H9 (cell line): ENCODE results near the gene RCAN2. TPM values are rescaled to one million over a fixed set of nuclear protein-coding genes. Genes with fewer than 3 reads are reported as not detected.

Source experiments
- DNase-seq: peaks from one replicate; pipeline ENCODE4 v3.0.0-alpha.2; 2017
- H2AFZ ChIP-seq: one replicate; pipeline ENCODE4 v1.6.1; 2013; ENCODE audit warnings: mild to moderate bottlenecking, low read length, control low read depth, moderate library complexity
- H2AK5ac ChIP-seq: 2 replicates; pipeline ENCODE4 v1.6.1; 2013; ENCODE audit warnings: low read length, control low read depth, mixed read lengths; ENCODE audit not compliant: insufficient read length
- H2BK120ac ChIP-seq: one replicate; pipeline ENCODE4 v1.6.1; 2013; ENCODE audit warnings: low read depth, mild to moderate bottlenecking, low read length, control low read depth, inconsistent platforms; ENCODE audit not compliant: poor library complexity, severe bottlenecking
- H2BK12ac ChIP-seq: 2 replicates; pipeline ENCODE4 v1.6.1; 2013; ENCODE audit warnings: low read length, control low read depth, mixed read lengths, low read depth; ENCODE audit not compliant: insufficient read length
- H2BK15ac ChIP-seq: 2 replicates; pipeline ENCODE4 v1.6.1; 2013; ENCODE audit warnings: low read depth, low read length, control low read depth
- H2BK20ac ChIP-seq: one replicate; pipeline ENCODE4 v1.6.1; 2013; ENCODE audit warnings: low read depth, mild to moderate bottlenecking, low read length, control low read depth, inconsistent platforms; ENCODE audit not compliant: poor library complexity, severe bottlenecking
- H2BK5ac ChIP-seq: 2 replicates; pipeline ENCODE4 v1.6.1; 2013; ENCODE audit warnings: low read length, control low read depth, mixed read lengths; ENCODE audit not compliant: insufficient read length
- H3K14ac ChIP-seq: 2 replicates; pipeline ENCODE4 v1.6.1; 2013; ENCODE audit warnings: low read length, control low read depth; ENCODE audit not compliant: insufficient read depth
- H3K18ac ChIP-seq: 2 replicates; pipeline ENCODE4 v1.6.1; 2013; ENCODE audit warnings: low read depth, mild to moderate bottlenecking, mixed read lengths, low read length, control low read depth; ENCODE audit not compliant: insufficient read length
- H3K23ac ChIP-seq: 2 replicates; pipeline ENCODE4 v1.6.1; 2013; ENCODE audit warnings: low read length, control low read depth, mixed read lengths, low read depth; ENCODE audit not compliant: insufficient read length
- H3K23me2 ChIP-seq: 2 replicates; pipeline ENCODE4 v1.6.1; 2013; ENCODE audit warnings: low read depth, mild to moderate bottlenecking, mixed read lengths, low read length, control low read depth; ENCODE audit not compliant: insufficient read length, poor library complexity, severe bottlenecking
- H3K27ac ChIP-seq: 2 replicates; pipeline ENCODE4 v1.5.1; 2013; ENCODE audit warnings: low read length, control low read depth, mixed read lengths, low read depth; ENCODE audit not compliant: insufficient read length
- H3K27me3 ChIP-seq: 2 replicates; pipeline ENCODE4 v1.6.1; 2013; ENCODE audit warnings: low read length, control low read depth, inconsistent platforms; ENCODE audit not compliant: insufficient read depth
- H3K4ac ChIP-seq: 2 replicates; pipeline ENCODE4 v1.6.1; 2013; ENCODE audit warnings: low read depth, mild to moderate bottlenecking, control low read depth, inconsistent platforms, low read length, moderate library complexity
- H3K4me1 ChIP-seq: 2 replicates; pipeline ENCODE4 v1.6.1; 2013; ENCODE audit warnings: low read length, control low read depth, inconsistent platforms; ENCODE audit not compliant: insufficient read depth
- H3K4me2 ChIP-seq: 2 replicates; pipeline ENCODE4 v1.6.1; 2013; ENCODE audit warnings: low read length, control low read depth, mixed read lengths; ENCODE audit not compliant: insufficient read length, insufficient read depth
- H3K56ac ChIP-seq: 2 replicates; pipeline ENCODE4 v1.6.1; 2013; ENCODE audit warnings: low read depth, mild to moderate bottlenecking, mixed read lengths, low read length, control low read depth; ENCODE audit not compliant: insufficient read length
- H3K79me1 ChIP-seq: 2 replicates; pipeline ENCODE4 v1.6.1; 2013; ENCODE audit warnings: low read depth, mild to moderate bottlenecking, moderate library complexity, low read length, control low read depth, inconsistent platforms; ENCODE audit not compliant: insufficient read depth, poor library complexity, severe bottlenecking
- H3K79me2 ChIP-seq: 2 replicates; pipeline ENCODE4 v1.6.1; 2013; ENCODE audit warnings: low read length, control low read depth, inconsistent platforms; ENCODE audit not compliant: insufficient read depth
- H3K9ac ChIP-seq: 2 replicates; pipeline ENCODE4 v1.6.1; 2013; ENCODE audit warnings: low read length, control low read depth, mixed read lengths; ENCODE audit not compliant: insufficient read length; ENCODE audit errors: extremely low read depth
- H3K9me3 ChIP-seq: one replicate; pipeline ENCODE4 v1.6.1; 2013; ENCODE audit warnings: low read depth, low read length, inconsistent platforms; ENCODE audit not compliant: control insufficient read depth
- H3T11ph ChIP-seq: one replicate; pipeline ENCODE4 v1.6.1; 2013; ENCODE audit warnings: mild to moderate bottlenecking, low read length, control low read depth, inconsistent platforms
- H4K20me1 ChIP-seq: one replicate; pipeline ENCODE4 v1.6.1; 2013; ENCODE audit not compliant: control insufficient read depth, insufficient read length, insufficient read depth
- H4K5ac ChIP-seq: 2 replicates; pipeline ENCODE4 v1.6.1; 2013; ENCODE audit warnings: low read depth, mild to moderate bottlenecking, mixed read lengths, low read length, control low read depth; ENCODE audit not compliant: insufficient read length
- H4K8ac ChIP-seq: replicated peaks from 2 replicates; pipeline ENCODE4 v1.6.1; 2013; ENCODE audit warnings: low read length, control low read depth, mixed read lengths, low read depth; ENCODE audit not compliant: insufficient read length
- H4K91ac ChIP-seq: 2 replicates; pipeline ENCODE4 v1.6.1; 2013; ENCODE audit warnings: low read depth, mild to moderate bottlenecking, moderate library complexity, mixed read lengths, low read length, control low read depth; ENCODE audit not compliant: insufficient read length
- H3K27ac Mint-ChIP-seq, 3 experiments: 2 replicates in 2 of 3; 3 replicates in 1 of 3; pipeline ENCODE4 v1.8.0; 2020 to 2021; ENCODE audit warnings: mixed read lengths in 3 of 3, mild to moderate bottlenecking in 1 of 3, moderate library complexity in 1 of 3
- H3K27me3 Mint-ChIP-seq: 2 replicates; pipeline ENCODE4 v1.8.0; 2021; ENCODE audit warnings: low read depth, mild to moderate bottlenecking, moderate library complexity, mixed read lengths
- H3K36me3 Mint-ChIP-seq, 3 experiments: 2 replicates in 2 of 3; 3 replicates in 1 of 3; pipeline ENCODE4 v1.8.0; 2020 to 2021; ENCODE audit warnings: low read depth in 3 of 3, mixed read lengths in 3 of 3; ENCODE audit not compliant: insufficient read depth in 1 of 3
- H3K4me1 Mint-ChIP-seq, 2 experiments: 2 replicates each; pipeline ENCODE4 v1.8.0; 2020; ENCODE audit warnings: mixed read lengths in 2 of 2
- H3K4me3 Mint-ChIP-seq, 2 experiments: 2 replicates in 1 of 2; 3 replicates in 1 of 2; pipeline ENCODE4 v1.8.0; 2020 to 2021; ENCODE audit warnings: mild to moderate bottlenecking in 2 of 2, mixed read lengths in 2 of 2, moderate library complexity in 1 of 2
- H3K9me3 Mint-ChIP-seq, 2 experiments: 2 replicates in 1 of 2; 3 replicates in 1 of 2; pipeline ENCODE4 v1.8.0; 2020; ENCODE audit warnings: mild to moderate bottlenecking in 2 of 2, mixed read lengths in 2 of 2, moderate library complexity in 1 of 2
- WGBS: extraction: QIAGEN DNeasy Blood & Tissue Kit; methylation state at CpG from one replicate; pipeline ENCODE4 v1.1.7; 2013; ENCODE audit warnings: missing lambda C conversion rate, low lambda C conversion rate, mixed read lengths; ENCODE audit not compliant: insufficient read length; ENCODE audit errors: extremely low coverage; 5-methylcytosine and 5-hydroxymethylcytosine counted together
- total RNA-seq: library from RNA; stranded (reverse); gene quantifications from 2 replicates; pipeline ENCODE4 v1.2.1, GENCODE V29; 2021
- TF ChIP-seq, protein P1 (sequence below): fragments of 200-600 bp; sonication (generic); conservative IDR thresholded peaks from 3 replicates; pipeline ENCODE4 v1.8.0; 2021; ENCODE audit warnings: antibody characterized with exemption, mild to moderate bottlenecking

The RCAN2 gene
- total RNA-seq, 1 experiment from 2014 or later = 3.0 TPM

DNA sequence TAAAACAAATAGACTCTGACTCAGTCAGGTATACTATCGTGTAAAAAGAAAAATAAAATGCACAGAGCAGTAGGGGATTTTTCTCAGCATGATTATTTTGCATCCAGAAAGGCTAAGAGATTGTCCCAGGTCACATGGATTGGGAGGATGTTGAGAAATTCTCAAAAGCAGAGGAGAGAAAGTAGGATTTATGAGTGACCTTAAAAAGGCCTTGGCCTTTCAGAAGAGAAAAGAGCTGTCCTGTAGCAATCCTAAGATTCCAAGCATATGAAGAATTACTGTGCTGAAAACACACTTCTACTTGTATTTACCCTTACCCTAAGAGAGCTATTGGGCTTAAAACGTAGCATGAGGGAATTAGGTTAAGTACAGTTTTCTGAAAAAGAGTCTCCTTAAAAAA is 170.7 kb downstream of the RCAN2 start:
- H3K79me1 ChIP-seq = no peaks in the 10 kb centered on the region
- no peak overlapping the region for H3K4me3 Mint-ChIP-seq

More for the DNA sequence above, 170.7 kb downstream of the RCAN2 start:
- no peak for DNase-seq
- H3K23me2 ChIP-seq = no peaks in the 10 kb centered on the region
- Mint-ChIP-seq H3K27me3 (peaks cover 2% of the 10 kb centered on the region; the same call in 1 of the 2 replicates), H3K9me3 (no peaks in the 10 kb centered on the region), H3K36me3 (no peaks in the 10 kb centered on the region), H3K4me1 (peaks cover 0 to 2% of the 10 kb centered on the region in 2 experiments; a peak in 2 of 4 replicates), H3K27ac (no peak overlapping the region)
- no peak overlapping the region for H2BK12ac ChIP-seq
- no peaks in the 10 kb centered on the region for H3K79me2 ChIP-seq
- no peak overlapping the region for H3K4ac ChIP-seq
- TF ChIP-seq, protein P1, sequence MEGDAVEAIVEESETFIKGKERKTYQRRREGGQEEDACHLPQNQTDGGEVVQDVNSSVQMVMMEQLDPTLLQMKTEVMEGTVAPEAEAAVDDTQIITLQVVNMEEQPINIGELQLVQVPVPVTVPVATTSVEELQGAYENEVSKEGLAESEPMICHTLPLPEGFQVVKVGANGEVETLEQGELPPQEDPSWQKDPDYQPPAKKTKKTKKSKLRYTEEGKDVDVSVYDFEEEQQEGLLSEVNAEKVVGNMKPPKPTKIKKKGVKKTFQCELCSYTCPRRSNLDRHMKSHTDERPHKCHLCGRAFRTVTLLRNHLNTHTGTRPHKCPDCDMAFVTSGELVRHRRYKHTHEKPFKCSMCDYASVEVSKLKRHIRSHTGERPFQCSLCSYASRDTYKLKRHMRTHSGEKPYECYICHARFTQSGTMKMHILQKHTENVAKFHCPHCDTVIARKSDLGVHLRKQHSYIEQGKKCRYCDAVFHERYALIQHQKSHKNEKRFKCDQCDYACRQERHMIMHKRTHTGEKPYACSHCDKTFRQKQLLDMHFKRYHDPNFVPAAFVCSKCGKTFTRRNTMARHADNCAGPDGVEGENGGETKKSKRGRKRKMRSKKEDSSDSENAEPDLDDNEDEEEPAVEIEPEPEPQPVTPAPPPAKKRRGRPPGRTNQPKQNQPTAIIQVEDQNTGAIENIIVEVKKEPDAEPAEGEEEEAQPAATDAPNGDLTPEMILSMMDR = no peak
- no peak overlapping the region for H2AFZ ChIP-seq
- H3K56ac ChIP-seq = no peak overlapping the region
- H3K18ac ChIP-seq = no peak overlapping the region
- no peak overlapping the region for H2BK5ac ChIP-seq
- no peak overlapping the region for H4K91ac ChIP-seq
- H3K27ac ChIP-seq = no peak overlapping the region
- no peak overlapping the region for H4K8ac ChIP-seq
- H4K5ac ChIP-seq = no peak overlapping the region
- no peaks in the 10 kb centered on the region for H3K4me1 ChIP-seq
- no peak overlapping the region for H3T11ph ChIP-seq
- no CpG with 5 or more reads among the region's 2 CpGs for WGBS
- no peak overlapping the region for H2AK5ac ChIP-seq
- no peaks in the 10 kb centered on the region for H3K9me3 ChIP-seq
- no peak overlapping the region for H3K23ac ChIP-seq
- no peaks in the 10 kb centered on the region for H4K20me1 ChIP-seq
- H3K9ac ChIP-seq = no peak overlapping the region
- no peak overlapping the region for H3K4me2 ChIP-seq
- no peak overlapping the region for H2BK120ac ChIP-seq
- no peak overlapping the region for H2BK20ac ChIP-seq
- no peak overlapping the region for H3K14ac ChIP-seq
- no peak overlapping the region for H2BK15ac ChIP-seq
- H3K27me3 ChIP-seq = no peaks in the 10 kb centered on the region
